GM12878 (cell line): Measurements from ENCODE around the gene CPVL. TPM values are rescaled to one million over a fixed set of nuclear protein-coding genes. Genes with fewer than 3 reads are reported as not detected.

Experiments
- ATAC-seq: fragments of 200-7000 bp; cut with Tn5 transposase; 3 replicates; pipeline ENCODE4 v1.9.1; 2020; ENCODE audit warnings: mild to moderate bottlenecking, moderate library complexity
- BruUV-seq: library from RNA; stranded (reverse); fragments of 400-500 nt; replicated peaks from 2 replicates; lab custom pipeline; 2021; lab: Mats Ljungman, UMichigan
- CTCF ChIA-PET: fragments of 300-600 bp; sonication (Branson Sonifier 250); formaldehyde crosslinking; extraction: SDS; loops from one replicate; lab custom pipeline; 2021; ENCODE audit warnings: inconsistent platforms; lab: Yijun Ruan, JAX
- POLR2A ChIA-PET: fragments of 350-600 bp; formaldehyde crosslinking; extraction: SDS; loops from one replicate; lab custom pipeline; 2021; ENCODE audit warnings: inconsistent platforms; lab: Charles Lee
- RAD21 ChIA-PET: fragments of 300-600 bp; sonication (Branson Sonifier 250); formaldehyde crosslinking; loops from one replicate; lab custom pipeline; 2023; ENCODE audit warnings: antibody characterized with exemption; ENCODE audit not compliant: unreplicated experiment; lab: Charles Lee
- SMC1A ChIA-PET: fragments of 300-600 bp; sonication (Branson Sonifier 250); formaldehyde crosslinking; loops from one replicate; lab custom pipeline; 2023; ENCODE audit not compliant: unreplicated experiment, uncharacterized antibody; lab: Charles Lee
- DNase-seq: peaks from one replicate; pipeline ENCODE4 v3.0.0-alpha.2; 2011; ENCODE audit warnings: low read depth, low spot score
- FAIRE-seq: peaks from 3 replicates; lab custom pipeline; 2011; peaks lifted over from hg19 to GRCh38; lab: Jason Lieb, UNC
- H2AFZ ChIP-seq: 2 replicates; pipeline ENCODE4 v1.6.0; 2011; ENCODE audit warnings: low read depth, low read length, control low read depth; ENCODE audit not compliant: control insufficient read depth
- H3K27ac ChIP-seq: 2 replicates; pipeline ENCODE4 v1.5.1; 2011; ENCODE audit warnings: control low read depth; ENCODE audit not compliant: control insufficient read depth, insufficient read depth
- H3K27me3 ChIP-seq, 2 experiments: replicated peaks in 1 of 2; 2 replicates each; pipeline versions ENCODE4 v1.6.0 to v1.6.1; 2011; ENCODE audit warnings: low read length in 1 of 2; ENCODE audit not compliant: control insufficient read depth in 2 of 2, insufficient read depth in 2 of 2
- H3K36me3 ChIP-seq, 2 experiments: 2 replicates each; pipeline ENCODE4 v1.5.1; 2011; ENCODE audit warnings: low read length in 1 of 2; ENCODE audit not compliant: control insufficient read depth in 2 of 2, insufficient read depth in 2 of 2
- H3K4me1 ChIP-seq: 2 replicates; pipeline ENCODE4 v1.6.1; 2011; ENCODE audit warnings: mild to moderate bottlenecking, low read length, moderate library complexity, mixed read lengths; ENCODE audit not compliant: control insufficient read depth, insufficient read depth
- H3K4me2 ChIP-seq: 2 replicates; pipeline ENCODE4 v1.6.0; 2011; ENCODE audit warnings: control low read depth; ENCODE audit not compliant: control insufficient read depth, insufficient read depth
- H3K4me3 ChIP-seq: fragments of 200-600 bp; sonication (generic); 2 replicates; pipeline ENCODE4 v1.5.1; 2016
- H3K79me2 ChIP-seq: 2 replicates; pipeline ENCODE4 v1.6.0; 2011; ENCODE audit warnings: low read length; ENCODE audit not compliant: control insufficient read depth, insufficient read depth
- H3K9ac ChIP-seq: 2 replicates; pipeline ENCODE4 v1.8.0; 2011; ENCODE audit warnings: low read length, control low read depth, mixed read lengths; ENCODE audit not compliant: control insufficient read depth, insufficient read depth
- H3K9me3 ChIP-seq: replicated peaks from 3 replicates; pipeline ENCODE4 v1.5.1; 2011; ENCODE audit warnings: mild to moderate bottlenecking, low read length; ENCODE audit not compliant: control insufficient read depth, insufficient read depth
- H4K20me1 ChIP-seq: 2 replicates; pipeline ENCODE4 v1.6.0; 2011; ENCODE audit not compliant: control insufficient read depth, insufficient read depth
- BHLHE40 ChIP-seq, 2 experiments: fragments of 450-650 bp in 1 of 2; IDR thresholded peaks; 2 replicates each; pipeline ENCODE4 v1.6.1; 2011 to 2017; ENCODE audit warnings: low read depth in 2 of 2, borderline replicate concordance in 1 of 2, improper control_type of control experiment in 1 of 2, low read length in 1 of 2, mild to moderate bottlenecking in 1 of 2
- CHD1 ChIP-seq: IDR thresholded peaks from 2 replicates; pipeline ENCODE4 v1.6.1; 2012; ENCODE audit warnings: low read depth, low read length, improper control_type of control experiment
- CREB1 ChIP-seq: IDR thresholded peaks from 2 replicates; pipeline ENCODE4 v1.6.1; 2012; ENCODE audit warnings: low read depth, mild to moderate bottlenecking, inconsistent platforms
- ESRRA ChIP-seq: IDR thresholded peaks from 2 replicates; pipeline ENCODE4 v1.6.1; 2012; ENCODE audit warnings: mild to moderate bottlenecking, low read length, improper control_type of control experiment
- KLF5 ChIP-seq: fragments of 450-650 bp; IDR thresholded peaks from 2 replicates; pipeline ENCODE4 v1.6.1; 2014; ENCODE audit warnings: mild to moderate bottlenecking; ENCODE audit not compliant: partially characterized antibody
- MEF2A ChIP-seq: IDR thresholded peaks from 2 replicates; pipeline ENCODE4 v1.6.1; 2011; ENCODE audit warnings: low read depth, mild to moderate bottlenecking, low read length, moderate library complexity; ENCODE audit not compliant: insufficient read depth
- MYC ChIP-seq: IDR thresholded peaks from 2 replicates; pipeline ENCODE4 v1.6.1; 2011; ENCODE audit warnings: mild to moderate bottlenecking, low read length, moderate library complexity, inconsistent platforms; ENCODE audit not compliant: insufficient read depth, insufficient replicate concordance, insufficient read length, severe bottlenecking
- NRF1 ChIP-seq: conservative IDR thresholded peaks from 2 replicates; pipeline ENCODE4 v1.6.1; 2011; ENCODE audit warnings: mild to moderate bottlenecking, low read depth, low read length, improper control_type of control experiment
- RAD51 ChIP-seq: fragments of 450-650 bp; IDR thresholded peaks from 2 replicates; pipeline ENCODE4 v1.6.1; 2016; ENCODE audit warnings: moderate library complexity, mild to moderate bottlenecking, inconsistent platforms
- RBBP5 ChIP-seq: fragments of 200-600 bp; sonication (generic); conservative IDR thresholded peaks from 2 replicates; pipeline ENCODE4 v1.6.1; 2016
- SRF ChIP-seq, 2 experiments: IDR thresholded peaks; 2 replicates each; pipeline ENCODE4 v1.6.1; 2011; ENCODE audit warnings: low read depth in 2 of 2, low read length in 2 of 2, mild to moderate bottlenecking in 1 of 2, moderate library complexity in 1 of 2
- SUPT20H ChIP-seq: IDR thresholded peaks from 2 replicates; pipeline ENCODE4 v1.6.1; 2011; ENCODE audit warnings: low read depth, mild to moderate bottlenecking, low read length, moderate library complexity, borderline replicate concordance; ENCODE audit not compliant: control insufficient read depth
- YBX1 ChIP-seq: fragments of 450-650 bp; IDR thresholded peaks from 2 replicates; pipeline ENCODE4 v1.6.1; 2016; ENCODE audit warnings: antibody characterized with exemption
- ZNF207 ChIP-seq: fragments of 450-650 bp; IDR thresholded peaks from 2 replicates; pipeline ENCODE4 v1.6.1; 2014; ENCODE audit warnings: antibody characterized with exemption, mild to moderate bottlenecking, borderline replicate concordance
- WGBS: methylation state at CpG from one replicate; pipeline ENCODE4 v1.1.6; 2016; ENCODE audit warnings: low lambda C conversion rate; ENCODE audit not compliant: insufficient replicate concordance, insufficient coverage; ENCODE audit errors: missing lambda C conversion rate; 5-methylcytosine and 5-hydroxymethylcytosine counted together
- in situ Hi-C: fragments of 300-500 bp; cut with MboI; formaldehyde crosslinking; loops from 9 replicates; pipeline ENCODE4 v1.14.3; 2018; ENCODE audit warnings: mixed read lengths
- intact Hi-C: fragments of 100-400 bp; cut with micrococcal nuclease; formaldehyde crosslinking; loops from one replicate; pipeline ENCODE4 v1.14.2; 2022; ENCODE audit not compliant: unreplicated experiment
- polyA plus RNA-seq, 11 experiments: library from polyadenylated mRNA; depleted of rRNA in 4 of 11; unstranded in 6 of 11; stranded (reverse) in 5 of 11; fragments of >200 nt; fragmentation: Nextera tagmentation in 4 of 11; fragmentation: Illumina TruSeq in 1 of 11; extraction: Ambion mirVana in 4 of 11; extraction: Trizol in 1 of 11; gene quantifications; 1 replicate in 1 of 11; 2 replicates in 10 of 11; pipeline versions ENCODE4 v1.2.1 to v1.2.3, GENCODE V29; 2011 to 2016; ENCODE audit warnings: inconsistent platforms in 2 of 11, missing spikeins in 2 of 11, low read depth in 1 of 11
- total RNA-seq, 4 experiments: library from RNA; depleted of rRNA in 3 of 4; stranded (reverse); fragments of >200 nt in 3 of 4; fragmentation: Illumina TruSeq in 1 of 4; extraction: Trizol in 1 of 4; gene quantifications; 2 replicates each; pipeline versions ENCODE4 v1.2.1 to v1.2.3, GENCODE V29; 2013 to 2021
- TF ChIP-seq, protein P1 (sequence below): fragments of 450-650 bp; IDR thresholded peaks from 2 replicates; pipeline ENCODE4 v1.6.1; 2017; ENCODE audit warnings: borderline replicate concordance
- TF ChIP-seq, protein P2 (sequence below): fragments of 450-650 bp; IDR thresholded peaks from 2 replicates; pipeline ENCODE4 v1.6.1; 2016; ENCODE audit warnings: mild to moderate bottlenecking

Gene CPVL
- total and polyA plus RNA-seq, 10 of the 15 experiments (the other 5 are each of a cell fraction or from before 2014, with no cell fraction given) = 0.59 TPM; not detected in 9

DNA sequence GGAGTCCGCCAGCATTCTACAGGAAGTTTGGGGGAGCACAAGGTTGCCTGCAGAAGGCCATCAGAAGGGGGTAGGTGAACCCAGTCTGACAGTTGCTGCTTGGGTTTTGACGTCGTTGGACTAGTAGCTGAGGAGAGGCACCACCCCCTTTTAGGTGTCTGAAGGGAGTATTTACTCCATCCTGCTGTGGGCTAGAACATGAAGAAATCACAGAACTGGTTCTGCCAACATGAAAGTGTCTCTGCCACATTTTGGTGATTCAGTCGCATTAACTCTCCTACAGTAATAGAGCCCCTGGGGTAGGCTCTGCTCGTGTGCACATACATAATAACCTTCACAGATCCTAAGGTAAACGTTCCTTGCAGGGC lies 187.4 kb downstream of the CPVL start:
- Histone ChIP-seq H3K4me2 (no peak overlapping the region), H3K27me3 (peaks cover 11 to 17% of the 10 kb centered on the region in 2 experiments), H3K4me3 (no peak overlapping the region), H3K27ac (no peak overlapping the region), H3K4me1 (no peaks in the 10 kb centered on the region), H2AFZ (no peak overlapping the region), H3K9ac (no peak overlapping the region), H3K9me3 (peaks cover 3% of the 10 kb centered on the region; the same call in 2 of the 3 replicates), H3K36me3 (no peaks in the 10 kb centered on the region), H4K20me1 (no peaks in the 10 kb centered on the region), H3K79me2 (no peaks in the 10 kb centered on the region)
- in situ Hi-C loops = no loop called here
- WGBS = 67% methylated on average over 6 of the region's 6 CpGs
- FAIRE-seq (no peak), ATAC-seq (no peak), DNase-seq (no peak)
- ChIA-PET POLR2A (no interaction called here), CTCF (no interaction called here), RAD21 (no interaction called here), SMC1A (no interaction called here)
- intact Hi-C loops = no loop called here
- no TSS peak for BruUV-seq
- TF ChIP-seq SUPT20H (no peak), ZNF207 (no peak), MEF2A (no peak), SRF (IDR thresholded peaks at IDR 0.05; ENCODE audit: low read depth in 2 of 2, low read length in 2 of 2) (no peak), CHD1 (no peak), RBBP5 (no peak), NRF1 (no peak), ESRRA (no peak), KLF5 (no peak), MYC (no peak), CREB1 (no peak), YBX1 (no peak), BHLHE40 (IDR thresholded peaks at IDR 0.05; ENCODE audit: borderline replicate concordance in 1 of 2, low read depth in 2 of 2, low read length in 1 of 2) (no peak), RAD51 (no peak)
- TF ChIP-seq, protein P1, sequence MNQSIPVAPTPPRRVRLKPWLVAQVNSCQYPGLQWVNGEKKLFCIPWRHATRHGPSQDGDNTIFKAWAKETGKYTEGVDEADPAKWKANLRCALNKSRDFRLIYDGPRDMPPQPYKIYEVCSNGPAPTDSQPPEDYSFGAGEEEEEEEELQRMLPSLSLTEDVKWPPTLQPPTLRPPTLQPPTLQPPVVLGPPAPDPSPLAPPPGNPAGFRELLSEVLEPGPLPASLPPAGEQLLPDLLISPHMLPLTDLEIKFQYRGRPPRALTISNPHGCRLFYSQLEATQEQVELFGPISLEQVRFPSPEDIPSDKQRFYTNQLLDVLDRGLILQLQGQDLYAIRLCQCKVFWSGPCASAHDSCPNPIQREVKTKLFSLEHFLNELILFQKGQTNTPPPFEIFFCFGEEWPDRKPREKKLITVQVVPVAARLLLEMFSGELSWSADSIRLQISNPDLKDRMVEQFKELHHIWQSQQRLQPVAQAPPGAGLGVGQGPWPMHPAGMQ = no peak
- TF ChIP-seq, protein P2, sequence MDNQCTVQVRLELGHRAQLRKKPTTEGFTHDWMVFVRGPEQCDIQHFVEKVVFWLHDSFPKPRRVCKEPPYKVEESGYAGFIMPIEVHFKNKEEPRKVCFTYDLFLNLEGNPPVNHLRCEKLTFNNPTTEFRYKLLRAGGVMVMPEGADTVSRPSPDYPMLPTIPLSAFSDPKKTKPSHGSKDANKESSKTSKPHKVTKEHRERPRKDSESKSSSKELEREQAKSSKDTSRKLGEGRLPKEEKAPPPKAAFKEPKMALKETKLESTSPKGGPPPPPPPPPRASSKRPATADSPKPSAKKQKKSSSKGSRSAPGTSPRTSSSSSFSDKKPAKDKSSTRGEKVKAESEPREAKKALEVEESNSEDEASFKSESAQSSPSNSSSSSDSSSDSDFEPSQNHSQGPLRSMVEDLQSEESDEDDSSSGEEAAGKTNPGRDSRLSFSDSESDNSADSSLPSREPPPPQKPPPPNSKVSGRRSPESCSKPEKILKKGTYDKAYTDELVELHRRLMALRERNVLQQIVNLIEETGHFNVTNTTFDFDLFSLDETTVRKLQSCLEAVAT = no peak
